ENCODE data around the gene HMG20B. TPM values are rescaled to one million over a fixed set of nuclear protein-coding genes. Genes with fewer than 3 reads are reported as not detected.

The HMG20B gene
- total RNA-seq, 1 experiment from 2014 or later = 121 TPM

DNA sequence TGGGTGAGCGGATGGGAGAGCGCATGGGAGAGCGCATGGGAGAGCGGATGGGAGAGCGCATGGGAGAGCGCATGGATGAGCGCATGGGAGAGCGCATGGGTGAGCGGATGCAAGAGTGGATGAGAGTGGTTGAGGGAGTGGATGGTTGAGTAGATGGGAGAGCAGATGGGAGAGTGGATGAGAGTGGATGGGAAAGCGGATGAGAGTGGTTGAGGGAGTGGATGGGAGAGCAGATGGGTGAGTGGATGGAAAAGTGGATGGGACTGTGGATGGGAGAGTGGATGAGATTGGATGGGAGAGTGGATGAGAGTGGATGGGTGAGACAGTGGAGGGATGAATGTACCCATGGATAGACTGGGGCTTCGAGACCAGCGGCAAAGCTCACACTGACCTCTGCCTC, 42.4 kb upstream of the HMG20B start:
- POLR2A ChIA-PET = no interaction called here
- Mint-ChIP-seq H3K27me3 (ENCODE audit: low read depth) (no peaks in the 10 kb centered on the region), H3K4me1 (no peaks in the 10 kb centered on the region), H3K9me3 (no peaks in the 10 kb centered on the region), H3K4me3 (no peak overlapping the region), H3K36me3 (peaks cover 30% of the 10 kb centered on the region), H3K27ac (no peak overlapping the region)
- no peak for ATAC-seq
- DNase-seq (ENCODE audit: low spot score) = no peak
- CTCF ChIA-PET = no interaction called here
- TF ChIP-seq ZNF416 (CRISPR knock-in tag; IDR thresholded peaks at IDR 0.05) (no peak), NR3C1 (CRISPR knock-in tag; conservative IDR thresholded peaks at IDR 0.05; ENCODE audit: low read depth) (no peak), GTF2I (CRISPR knock-in tag; conservative IDR thresholded peaks at IDR 0.05) (no peak), ZBTB21 (CRISPR knock-in tag; IDR thresholded peaks at IDR 0.05; ENCODE audit: borderline replicate concordance) (no peak), ETV6 (CRISPR knock-in tag; IDR thresholded peaks at IDR 0.05) (no peak), ZNF263 (CRISPR knock-in tag; IDR thresholded peaks at IDR 0.05; ENCODE audit: low read depth) (no peak), SOX15 (CRISPR knock-in tag; IDR thresholded peaks at IDR 0.05) (no peak)
- TF ChIP-seq, protein P1, sequence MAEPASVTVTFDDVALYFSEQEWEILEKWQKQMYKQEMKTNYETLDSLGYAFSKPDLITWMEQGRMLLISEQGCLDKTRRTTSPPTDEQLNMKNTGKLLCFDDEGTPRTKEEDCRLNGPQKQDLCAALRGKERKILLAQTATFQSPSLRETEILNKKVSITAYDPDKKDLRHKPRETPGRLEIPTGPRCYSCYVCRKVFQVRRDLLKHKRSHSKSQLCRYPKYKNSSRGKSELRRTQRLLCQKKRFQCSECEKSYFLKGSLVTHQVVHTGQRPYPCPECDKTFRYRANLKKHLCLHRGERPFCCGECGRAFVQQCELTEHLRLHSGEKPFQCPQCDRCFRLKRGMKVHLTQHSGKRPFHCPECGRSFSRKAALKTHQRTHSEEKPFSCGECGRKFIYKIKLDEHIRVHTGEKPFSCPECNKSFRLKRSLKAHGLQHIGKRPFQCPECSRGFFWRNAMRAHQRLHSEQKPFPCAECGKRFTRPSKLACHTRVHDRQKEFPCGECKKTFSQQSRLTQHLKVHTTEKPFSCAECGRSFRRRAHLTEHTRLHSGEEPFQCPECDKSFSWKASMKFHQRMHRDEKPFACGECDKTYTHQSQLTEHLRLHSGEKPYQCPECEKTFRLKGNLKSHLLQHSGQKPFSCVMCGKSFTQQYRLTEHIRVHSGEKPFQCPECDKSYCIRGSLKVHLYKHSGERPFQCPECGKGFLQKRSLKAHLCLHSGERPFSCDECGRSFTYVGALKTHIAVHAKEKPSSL (CRISPR knock-in tag; conservative IDR thresholded peaks at IDR 0.05) = no peak

DNA sequence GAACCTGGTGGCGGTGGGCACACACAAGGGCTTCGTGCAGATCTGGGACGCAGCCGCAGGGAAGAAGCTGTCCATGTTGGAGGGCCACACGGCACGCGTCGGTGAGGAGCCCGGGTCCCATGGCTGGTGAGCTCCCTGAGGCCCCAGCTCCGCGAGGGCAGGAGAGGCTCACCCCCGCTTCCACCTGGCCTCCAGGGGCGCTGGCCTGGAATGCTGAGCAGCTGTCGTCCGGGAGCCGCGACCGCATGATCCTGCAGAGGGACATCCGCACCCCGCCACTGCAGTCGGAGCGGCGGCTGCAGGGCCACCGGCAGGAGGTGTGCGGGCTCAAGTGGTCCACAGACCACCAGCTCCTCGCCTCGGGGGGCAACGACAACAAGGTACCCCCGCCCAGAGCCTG, 41.0 kb upstream of the HMG20B start:
- no peaks in the 10 kb centered on the region for H3K4me1 Mint-ChIP-seq
- peaks cover 33% of the 10 kb centered on the region for H3K36me3 Mint-ChIP-seq
- DNase-seq (ENCODE audit: low spot score) (no peak), ATAC-seq (peak; percentile 50; the same call in 1 of the 2 replicates)
- no peaks in the 10 kb centered on the region for H3K9me3 Mint-ChIP-seq
- no peak overlapping the region for H3K4me3 Mint-ChIP-seq
- ChIA-PET POLR2A (interaction anchor here (0.6 kb wide), 1 partner anchor 14 kb away, joined by 8 read pairs; no protein-coding TSS in a partner anchor), CTCF (interaction anchor here (1.0 to 1.5 kb wide), 5 partner anchors 13 to 193 kb away, joined by 3 to 8 read pairs (median 3); no protein-coding TSS in a partner anchor)
- H3K27me3 Mint-ChIP-seq (ENCODE audit: low read depth) = no peaks in the 10 kb centered on the region
- H3K27ac Mint-ChIP-seq = no peak overlapping the region
- TF ChIP-seq, protein P2, sequence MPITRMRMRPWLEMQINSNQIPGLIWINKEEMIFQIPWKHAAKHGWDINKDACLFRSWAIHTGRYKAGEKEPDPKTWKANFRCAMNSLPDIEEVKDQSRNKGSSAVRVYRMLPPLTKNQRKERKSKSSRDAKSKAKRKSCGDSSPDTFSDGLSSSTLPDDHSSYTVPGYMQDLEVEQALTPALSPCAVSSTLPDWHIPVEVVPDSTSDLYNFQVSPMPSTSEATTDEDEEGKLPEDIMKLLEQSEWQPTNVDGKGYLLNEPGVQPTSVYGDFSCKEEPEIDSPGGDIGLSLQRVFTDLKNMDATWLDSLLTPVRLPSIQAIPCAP (CRISPR knock-in tag; IDR thresholded peaks at IDR 0.05) = no peak
- no peak for TF ChIP-seq ZNF416 (CRISPR knock-in tag; IDR thresholded peaks at IDR 0.05)
- no peak for TF ChIP-seq RORB (CRISPR knock-in tag; IDR thresholded peaks at IDR 0.05)
- no peak for TF ChIP-seq NFATC4 (CRISPR knock-in tag; IDR thresholded peaks at IDR 0.05)
- TF ChIP-seq, protein P3, sequence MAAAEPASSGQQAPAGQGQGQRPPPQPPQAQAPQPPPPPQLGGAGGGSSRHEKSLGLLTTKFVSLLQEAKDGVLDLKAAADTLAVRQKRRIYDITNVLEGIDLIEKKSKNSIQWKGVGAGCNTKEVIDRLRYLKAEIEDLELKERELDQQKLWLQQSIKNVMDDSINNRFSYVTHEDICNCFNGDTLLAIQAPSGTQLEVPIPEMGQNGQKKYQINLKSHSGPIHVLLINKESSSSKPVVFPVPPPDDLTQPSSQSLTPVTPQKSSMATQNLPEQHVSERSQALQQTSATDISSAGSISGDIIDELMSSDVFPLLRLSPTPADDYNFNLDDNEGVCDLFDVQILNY (CRISPR knock-in tag; IDR thresholded peaks at IDR 0.05) = no peak
- TF ChIP-seq GRHL2 (CRISPR knock-in tag; IDR thresholded peaks at IDR 0.05; ENCODE audit: insufficient replicate concordance, severe bottlenecking) = no peak
- TF ChIP-seq CBFB (CRISPR knock-in tag; IDR thresholded peaks at IDR 0.05; ENCODE audit: low read depth) = no peak
- TF ChIP-seq, protein P4, sequence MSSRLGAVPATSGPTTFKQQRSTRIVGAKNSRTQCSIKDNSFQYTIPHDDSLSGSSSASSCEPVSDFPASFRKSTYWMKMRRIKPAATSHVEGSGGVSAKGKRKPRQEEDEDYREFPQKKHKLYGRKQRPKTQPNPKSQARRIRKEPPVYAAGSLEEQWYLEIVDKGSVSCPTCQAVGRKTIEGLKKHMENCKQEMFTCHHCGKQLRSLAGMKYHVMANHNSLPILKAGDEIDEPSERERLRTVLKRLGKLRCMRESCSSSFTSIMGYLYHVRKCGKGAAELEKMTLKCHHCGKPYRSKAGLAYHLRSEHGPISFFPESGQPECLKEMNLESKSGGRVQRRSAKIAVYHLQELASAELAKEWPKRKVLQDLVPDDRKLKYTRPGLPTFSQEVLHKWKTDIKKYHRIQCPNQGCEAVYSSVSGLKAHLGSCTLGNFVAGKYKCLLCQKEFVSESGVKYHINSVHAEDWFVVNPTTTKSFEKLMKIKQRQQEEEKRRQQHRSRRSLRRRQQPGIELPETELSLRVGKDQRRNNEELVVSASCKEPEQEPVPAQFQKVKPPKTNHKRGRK (CRISPR knock-in tag; IDR thresholded peaks at IDR 0.05; ENCODE audit: borderline replicate concordance) = no peak
- TF ChIP-seq KAT7 (CRISPR knock-in tag; IDR thresholded peaks at IDR 0.05; ENCODE audit: borderline replicate concordance) = no peak
- no peak for TF ChIP-seq RELA (CRISPR knock-in tag; IDR thresholded peaks at IDR 0.05; ENCODE audit: borderline replicate concordance)
- TF ChIP-seq, protein P5, sequence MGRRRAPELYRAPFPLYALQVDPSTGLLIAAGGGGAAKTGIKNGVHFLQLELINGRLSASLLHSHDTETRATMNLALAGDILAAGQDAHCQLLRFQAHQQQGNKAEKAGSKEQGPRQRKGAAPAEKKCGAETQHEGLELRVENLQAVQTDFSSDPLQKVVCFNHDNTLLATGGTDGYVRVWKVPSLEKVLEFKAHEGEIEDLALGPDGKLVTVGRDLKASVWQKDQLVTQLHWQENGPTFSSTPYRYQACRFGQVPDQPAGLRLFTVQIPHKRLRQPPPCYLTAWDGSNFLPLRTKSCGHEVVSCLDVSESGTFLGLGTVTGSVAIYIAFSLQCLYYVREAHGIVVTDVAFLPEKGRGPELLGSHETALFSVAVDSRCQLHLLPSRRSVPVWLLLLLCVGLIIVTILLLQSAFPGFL (CRISPR knock-in tag; IDR thresholded peaks at IDR 0.05; ENCODE audit: borderline replicate concordance) = no peak
- TF ChIP-seq MXD4 (CRISPR knock-in tag; IDR thresholded peaks at IDR 0.05; ENCODE audit: borderline replicate concordance) = no peak
- no peak for TF ChIP-seq NFYB (CRISPR knock-in tag; conservative IDR thresholded peaks at IDR 0.05; ENCODE audit: low read depth)
- TF ChIP-seq ZNF263 (CRISPR knock-in tag; IDR thresholded peaks at IDR 0.05; ENCODE audit: low read depth) = no peak
- TF ChIP-seq FOXJ3 (CRISPR knock-in tag; IDR thresholded peaks at IDR 0.05; ENCODE audit: borderline replicate concordance) = no peak
- no peak for TF ChIP-seq FOXK1 (CRISPR knock-in tag; IDR thresholded peaks at IDR 0.05)
- no peak for TF ChIP-seq CREM (CRISPR knock-in tag; IDR thresholded peaks at IDR 0.05)
- no peak for TF ChIP-seq JAZF1 (CRISPR knock-in tag; IDR thresholded peaks at IDR 0.05)

Data from WTC11 (cell line).